Fibroblast of mammary gland (primary cell): ENCODE results near the gene ELMOD3.

Experiments
- DNase-seq: peaks from one replicate; pipeline ENCODE4 v3.0.0-alpha.2; 2010; ENCODE audit warnings: low read depth
- H3K4me3 ChIP-seq: 2 replicates; pipeline ENCODE4 v1.5.1; 2011; ENCODE audit warnings: low read depth, mild to moderate bottlenecking, low read length, moderate library complexity; ENCODE audit not compliant: control insufficient read depth
- TF ChIP-seq, protein P1 (sequence below): conservative IDR thresholded peaks from 2 replicates; pipeline ENCODE4 v1.5.1; 2011; ENCODE audit warnings: low read depth, low read length, inconsistent platforms; ENCODE audit not compliant: control insufficient read depth, insufficient read depth

The ELMOD3 gene

DNA sequence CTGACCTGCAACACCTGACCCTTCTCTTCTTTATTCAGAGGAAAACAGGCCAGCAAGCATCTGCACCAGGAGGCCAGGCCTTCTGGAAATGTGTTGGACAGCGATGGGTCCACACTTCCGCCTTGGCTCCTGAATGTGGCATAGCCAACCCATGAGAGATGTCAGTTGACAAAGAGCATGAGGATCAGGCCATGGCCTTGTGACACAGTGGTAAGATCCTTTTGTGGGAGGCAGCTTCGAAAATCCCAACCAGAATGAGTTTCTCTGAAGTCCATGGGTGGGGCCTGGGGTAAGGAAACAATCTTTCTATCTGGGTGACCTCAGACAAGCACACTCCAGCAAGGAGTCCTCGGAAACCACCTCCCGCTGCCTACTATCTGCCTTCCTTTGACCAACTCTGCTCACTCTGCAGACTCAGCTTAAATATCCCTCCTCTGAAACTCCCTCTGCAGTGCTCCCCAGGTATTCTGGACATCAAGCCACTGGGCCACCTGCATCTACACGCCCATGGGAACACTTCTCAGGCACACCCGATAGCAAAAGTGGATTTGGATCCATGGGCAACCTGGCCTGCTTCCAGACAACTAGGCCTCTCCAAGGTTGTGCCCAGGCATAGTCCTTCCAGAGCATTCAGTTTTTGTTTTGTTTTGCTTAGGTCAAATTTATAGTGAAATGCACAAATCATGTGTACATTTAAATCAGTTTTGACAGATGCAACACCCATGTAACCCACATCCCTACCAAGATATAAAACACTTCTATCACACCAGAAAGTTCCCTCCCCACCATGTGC, 60.4 kb downstream of the ELMOD3 start:
- DNase-seq, result no peak
- H3K4me3 ChIP-seq, result no peak overlapping the region
- TF ChIP-seq, protein P1, sequence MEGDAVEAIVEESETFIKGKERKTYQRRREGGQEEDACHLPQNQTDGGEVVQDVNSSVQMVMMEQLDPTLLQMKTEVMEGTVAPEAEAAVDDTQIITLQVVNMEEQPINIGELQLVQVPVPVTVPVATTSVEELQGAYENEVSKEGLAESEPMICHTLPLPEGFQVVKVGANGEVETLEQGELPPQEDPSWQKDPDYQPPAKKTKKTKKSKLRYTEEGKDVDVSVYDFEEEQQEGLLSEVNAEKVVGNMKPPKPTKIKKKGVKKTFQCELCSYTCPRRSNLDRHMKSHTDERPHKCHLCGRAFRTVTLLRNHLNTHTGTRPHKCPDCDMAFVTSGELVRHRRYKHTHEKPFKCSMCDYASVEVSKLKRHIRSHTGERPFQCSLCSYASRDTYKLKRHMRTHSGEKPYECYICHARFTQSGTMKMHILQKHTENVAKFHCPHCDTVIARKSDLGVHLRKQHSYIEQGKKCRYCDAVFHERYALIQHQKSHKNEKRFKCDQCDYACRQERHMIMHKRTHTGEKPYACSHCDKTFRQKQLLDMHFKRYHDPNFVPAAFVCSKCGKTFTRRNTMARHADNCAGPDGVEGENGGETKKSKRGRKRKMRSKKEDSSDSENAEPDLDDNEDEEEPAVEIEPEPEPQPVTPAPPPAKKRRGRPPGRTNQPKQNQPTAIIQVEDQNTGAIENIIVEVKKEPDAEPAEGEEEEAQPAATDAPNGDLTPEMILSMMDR, result no peak

DNA sequence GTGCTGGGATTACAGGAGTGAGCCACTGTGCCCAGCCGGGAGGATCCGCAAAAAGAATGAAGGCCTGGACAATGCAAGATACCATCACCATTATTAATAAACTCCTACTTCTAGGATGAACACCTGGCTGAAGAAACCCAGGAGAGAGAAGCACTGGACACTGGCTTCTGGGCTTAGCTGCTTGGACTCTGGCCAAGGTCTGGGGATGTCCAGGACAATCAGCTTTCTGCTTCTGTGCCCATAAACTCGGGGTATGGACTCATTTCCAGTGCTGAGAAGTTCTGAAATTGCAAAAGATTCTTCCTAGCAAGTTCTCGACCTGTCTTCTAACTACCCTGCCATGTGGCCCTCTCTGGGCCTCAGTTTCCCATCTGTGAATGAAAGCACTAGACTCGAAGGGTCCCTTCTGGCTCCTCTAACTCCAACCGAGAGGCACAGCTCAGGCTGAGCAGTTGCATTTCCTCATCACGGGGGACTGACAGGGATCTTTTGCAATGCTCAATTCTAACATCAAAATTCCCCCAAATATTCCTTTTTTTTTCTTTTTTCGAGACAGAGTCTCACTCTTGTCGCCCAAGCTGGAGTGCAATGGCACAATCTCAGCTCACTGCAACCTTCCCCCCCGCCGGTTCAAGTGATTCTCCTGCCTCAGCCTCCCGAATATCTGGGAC, 61.5 kb downstream of the ELMOD3 start:
- H3K4me3 ChIP-seq, result no peak overlapping the region
- TF ChIP-seq, protein P1, result no peak
- no peak for DNase-seq

DNA sequence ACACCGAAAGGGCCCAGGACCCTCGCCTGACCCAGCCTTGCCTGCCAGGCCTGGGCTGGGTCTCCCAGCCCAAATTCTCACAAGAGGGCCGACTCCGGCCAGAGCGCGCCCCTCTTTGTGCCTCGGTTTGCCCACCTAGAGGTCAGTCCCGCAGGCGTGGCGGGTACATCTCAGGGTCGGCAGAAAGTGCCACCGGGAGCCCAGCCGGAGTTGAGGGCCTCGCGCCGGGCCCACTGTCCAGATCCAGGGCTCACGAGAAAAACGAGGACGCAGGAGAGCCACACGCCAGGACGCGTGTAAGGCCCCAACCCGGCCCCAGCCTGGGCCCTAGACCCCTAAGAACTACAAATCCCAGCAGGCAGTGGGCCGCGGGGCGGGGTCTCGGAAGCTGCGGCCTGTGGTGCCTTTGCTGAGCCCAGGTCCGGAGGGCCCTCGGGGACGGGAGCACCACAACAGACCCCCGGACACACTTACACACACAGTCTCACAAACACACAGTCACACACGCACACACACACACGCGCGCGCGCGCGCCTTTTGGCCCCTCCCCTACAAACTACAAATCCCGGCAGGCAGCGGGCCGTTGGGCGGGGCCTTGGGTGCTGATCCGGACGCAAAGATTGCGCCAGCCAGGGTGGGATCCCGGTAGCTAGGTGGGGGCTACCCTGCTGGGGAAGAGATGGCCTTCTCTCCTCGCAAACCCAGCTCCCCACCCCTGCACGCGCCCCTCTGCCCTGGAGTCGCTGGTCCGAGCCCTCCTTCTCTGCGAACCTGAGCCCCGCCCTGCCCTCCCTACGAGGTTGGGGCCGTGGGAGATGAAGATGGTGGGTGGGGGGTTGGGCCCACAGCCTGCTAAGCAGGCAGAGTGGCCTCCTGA, 63.8 kb downstream of the ELMOD3 start, which contains the start of gene SH2D6:
Gene SH2D6 (plus strand): TSS at position 583 of the 877 bp plus-strand sequence. CDS start 10,752 bp downstream, outside the sequence.
- peak within 1 kb of the TSS; percentile 76 for H3K4me3 ChIP-seq
- peak; percentile 73 for DNase-seq
- TF ChIP-seq, protein P1, result no peak

DNA sequence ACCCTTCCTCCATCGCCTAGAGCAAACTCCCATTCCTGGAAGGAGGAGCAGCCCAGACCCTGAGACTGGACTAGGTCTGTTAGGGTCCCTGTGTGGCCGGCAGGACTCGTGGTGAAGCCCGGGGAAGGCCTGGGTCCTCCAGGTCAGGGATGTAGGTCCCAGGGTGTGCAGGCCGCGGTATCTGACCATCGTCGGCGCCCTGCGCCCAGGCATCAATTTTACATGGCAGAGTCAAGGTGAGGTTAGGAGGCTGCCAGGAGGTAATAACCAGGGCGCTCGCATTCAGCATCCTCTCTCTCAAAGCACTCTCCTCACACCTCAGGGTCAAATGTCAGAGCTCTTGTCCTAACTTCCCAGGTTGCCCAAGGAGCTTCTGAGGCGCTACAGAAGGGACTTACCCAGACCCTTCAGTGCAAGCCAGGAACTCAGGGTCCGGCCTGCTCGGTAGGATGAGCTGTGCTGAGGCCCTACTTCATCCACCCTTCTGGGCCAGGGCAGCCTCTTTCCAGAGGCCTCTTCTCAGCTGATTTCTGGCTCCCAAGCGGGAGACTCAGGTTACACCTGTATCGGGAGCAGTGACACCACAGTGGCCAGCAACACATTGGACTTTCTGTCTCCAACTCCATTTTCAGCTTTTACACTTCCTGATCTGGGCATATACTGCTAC, 64.6 kb downstream of the ELMOD3 start:
- peak overlapping the region; percentile 76 for H3K4me3 ChIP-seq
- no peak for DNase-seq
- TF ChIP-seq, protein P1, result no peak

DNA sequence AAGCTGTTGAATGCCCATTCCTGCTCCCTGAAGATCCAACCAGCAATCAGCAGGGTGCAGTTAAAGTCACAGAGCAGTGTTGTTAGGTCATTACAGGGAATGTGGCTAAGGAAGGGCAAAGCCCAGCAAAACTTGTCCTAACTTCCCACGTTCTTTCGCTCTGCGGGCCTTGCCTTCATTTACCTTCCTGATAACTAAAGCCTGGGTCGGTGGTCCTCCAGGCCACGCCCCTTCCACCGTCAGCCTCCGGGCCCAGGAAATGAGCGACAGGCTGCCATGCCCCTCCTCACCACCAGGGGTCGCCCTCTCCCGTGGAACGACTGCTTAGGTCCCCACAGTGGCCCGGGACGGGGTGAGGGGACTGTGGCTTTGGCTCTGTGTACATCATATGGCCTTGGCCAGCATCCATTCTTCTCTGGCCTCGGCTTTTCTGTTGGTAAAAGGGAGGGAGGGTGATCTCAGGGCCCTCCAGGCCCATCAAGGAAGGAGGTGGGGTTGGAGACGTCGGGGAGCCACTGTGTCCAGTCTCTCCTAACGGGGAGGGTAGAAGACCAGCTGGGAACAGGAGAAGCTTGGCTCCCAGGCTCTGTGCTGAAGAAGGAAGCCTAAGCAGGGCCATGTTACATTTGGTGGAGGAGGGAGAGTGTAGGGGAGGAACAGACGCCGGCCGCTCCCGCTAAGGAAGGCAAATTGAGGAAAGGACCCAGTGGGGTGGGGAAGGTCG, 66.1 kb downstream of the ELMOD3 start:
- H3K4me3 ChIP-seq, result peak overlapping the region; percentile 10

More for the DNA sequence above, 66.1 kb downstream of the ELMOD3 start:
- TF ChIP-seq, protein P1, result peak; percentile 98
- DNase-seq, result peak; percentile 74
